K562 (cell line): ENCODE results near the gene TRERF1.

Experiments
- BHLHE40 ChIP-seq: IDR thresholded peaks from 2 replicates; pipeline ENCODE4 v1.6.1; 2011; ENCODE audit warnings: low read length, improper control_type of control experiment
- DDX20 ChIP-seq: fragments of 450-650 bp; IDR thresholded peaks from 2 replicates; pipeline ENCODE4 v1.6.1; 2016; ENCODE audit warnings: missing genetic modification characterization, low read depth, mild to moderate bottlenecking, missing compliant biosample characterization, moderate library complexity
- ELF2 ChIP-seq: fragments of 250-450 bp; sonication (Bioruptor Pico); IDR thresholded peaks from 2 replicates; pipeline ENCODE4 v1.5.0; 2021; ENCODE audit warnings: mild to moderate bottlenecking
- JUND ChIP-seq, 2 experiments: IDR thresholded peaks; 2 replicates in 1 of 2; 3 replicates in 1 of 2; pipeline ENCODE4 v1.6.1; 2011; ENCODE audit warnings: borderline replicate concordance in 2 of 2, low read depth in 2 of 2, low read length in 2 of 2, improper control_type of control experiment in 1 of 2, missing biosample characterization in 1 of 2, missing genetic modification characterization in 1 of 2, missing genetic modification reagents in 1 of 2
- NR3C1 ChIP-seq: sonication (generic); formaldehyde crosslinking; IDR thresholded peaks from 2 replicates; pipeline ENCODE4 v1.8.1; 2022; ENCODE audit warnings: missing genetic modification reagents
- POLR2A ChIP-seq: fragments of 450-650 bp; conservative IDR thresholded peaks from 2 replicates; pipeline ENCODE4 v1.6.1; 2016
- PTRF ChIP-seq: fragments of 450-650 bp; IDR thresholded peaks from 2 replicates; pipeline ENCODE4 v1.6.1; 2016; ENCODE audit warnings: mild to moderate bottlenecking, missing genetic modification characterization, missing compliant biosample characterization
- ZFPM2 ChIP-seq: fragments of 250-450 bp; sonication (Bioruptor Pico); IDR thresholded peaks from 2 replicates; pipeline ENCODE4 v1.5.1; 2022; ENCODE audit warnings: mild to moderate bottlenecking
- TF ChIP-seq, protein P1 (sequence below), 3 experiments: IDR thresholded peaks in 2 of 3; conservative IDR thresholded peaks in 1 of 3; 2 replicates each; pipeline ENCODE4 v1.5.1; 2011 to 2012; ENCODE audit warnings: low read length in 3 of 3, mild to moderate bottlenecking in 3 of 3, control low read depth in 2 of 3, improper control_type of control experiment in 1 of 3, inconsistent platforms in 1 of 3, low read depth in 1 of 3, mixed read lengths in 1 of 3, moderate library complexity in 1 of 3; ENCODE audit not compliant: insufficient read depth in 2 of 3
- TF ChIP-seq, protein P2 (sequence below): sonication (generic); formaldehyde crosslinking; IDR thresholded peaks from 2 replicates; pipeline ENCODE4 v1.9.0; 2022; ENCODE audit warnings: mild to moderate bottlenecking, missing genetic modification reagents
- TF ChIP-seq, protein P3 (sequence below): fragments of 450-650 bp; IDR thresholded peaks from 2 replicates; pipeline ENCODE4 v1.6.1; 2016; ENCODE audit warnings: borderline replicate concordance
- TF ChIP-seq, protein P4 (sequence below): fragments of 250-450 bp; sonication (Bioruptor Pico); IDR thresholded peaks from 2 replicates; pipeline ENCODE4 v1.4.0; 2020; ENCODE audit warnings: mild to moderate bottlenecking, moderate library complexity

DNA sequence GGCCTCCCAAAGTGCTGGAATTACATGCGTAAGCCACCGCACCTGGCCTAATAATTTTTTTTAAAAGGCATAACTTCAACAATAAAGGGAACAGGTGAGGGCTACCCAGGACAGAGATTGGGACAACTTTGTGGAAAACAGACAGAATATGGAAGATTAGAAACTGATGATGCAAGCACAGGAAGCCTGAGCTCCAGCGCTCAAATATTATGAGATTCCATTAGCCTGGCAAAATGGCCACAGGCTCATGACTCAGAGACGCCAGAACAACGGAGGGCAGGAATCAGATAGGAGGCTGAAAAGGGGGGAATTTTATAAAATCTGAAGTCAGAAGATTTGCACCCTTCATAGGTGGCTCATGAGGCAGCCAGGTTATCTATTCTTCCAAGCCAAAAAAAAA, 131.0 kb downstream of the TRERF1 start:
- no peak for TF ChIP-seq JUND (IDR thresholded peaks at IDR 0.05; ENCODE audit: borderline replicate concordance, low read depth, low read length)
- no peak for TF ChIP-seq JUND (tag; IDR thresholded peaks at IDR 0.05; ENCODE audit: borderline replicate concordance, low read depth, low read length)
- no peak for TF ChIP-seq NR3C1 (CRISPR knock-in tag)
- TF ChIP-seq, protein P1, sequence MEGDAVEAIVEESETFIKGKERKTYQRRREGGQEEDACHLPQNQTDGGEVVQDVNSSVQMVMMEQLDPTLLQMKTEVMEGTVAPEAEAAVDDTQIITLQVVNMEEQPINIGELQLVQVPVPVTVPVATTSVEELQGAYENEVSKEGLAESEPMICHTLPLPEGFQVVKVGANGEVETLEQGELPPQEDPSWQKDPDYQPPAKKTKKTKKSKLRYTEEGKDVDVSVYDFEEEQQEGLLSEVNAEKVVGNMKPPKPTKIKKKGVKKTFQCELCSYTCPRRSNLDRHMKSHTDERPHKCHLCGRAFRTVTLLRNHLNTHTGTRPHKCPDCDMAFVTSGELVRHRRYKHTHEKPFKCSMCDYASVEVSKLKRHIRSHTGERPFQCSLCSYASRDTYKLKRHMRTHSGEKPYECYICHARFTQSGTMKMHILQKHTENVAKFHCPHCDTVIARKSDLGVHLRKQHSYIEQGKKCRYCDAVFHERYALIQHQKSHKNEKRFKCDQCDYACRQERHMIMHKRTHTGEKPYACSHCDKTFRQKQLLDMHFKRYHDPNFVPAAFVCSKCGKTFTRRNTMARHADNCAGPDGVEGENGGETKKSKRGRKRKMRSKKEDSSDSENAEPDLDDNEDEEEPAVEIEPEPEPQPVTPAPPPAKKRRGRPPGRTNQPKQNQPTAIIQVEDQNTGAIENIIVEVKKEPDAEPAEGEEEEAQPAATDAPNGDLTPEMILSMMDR (IDR thresholded peaks at IDR 0.05 in 2 of 3, conservative IDR thresholded peaks at IDR 0.05 in 1 of 3; ENCODE audit: insufficient read depth in 2 of 3, low read depth in 1 of 3, low read length in 3 of 3): no peak
- TF ChIP-seq PTRF (tag): no peak
- TF ChIP-seq POLR2A: no peak
- TF ChIP-seq, protein P2, sequence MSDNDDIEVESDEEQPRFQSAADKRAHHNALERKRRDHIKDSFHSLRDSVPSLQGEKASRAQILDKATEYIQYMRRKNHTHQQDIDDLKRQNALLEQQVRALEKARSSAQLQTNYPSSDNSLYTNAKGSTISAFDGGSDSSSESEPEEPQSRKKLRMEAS (CRISPR knock-in tag): no peak
- TF ChIP-seq BHLHE40: no peak
- TF ChIP-seq DDX20: no peak
- no peak for TF ChIP-seq ELF2
- TF ChIP-seq ZFPM2: no peak
- TF ChIP-seq, protein P3, sequence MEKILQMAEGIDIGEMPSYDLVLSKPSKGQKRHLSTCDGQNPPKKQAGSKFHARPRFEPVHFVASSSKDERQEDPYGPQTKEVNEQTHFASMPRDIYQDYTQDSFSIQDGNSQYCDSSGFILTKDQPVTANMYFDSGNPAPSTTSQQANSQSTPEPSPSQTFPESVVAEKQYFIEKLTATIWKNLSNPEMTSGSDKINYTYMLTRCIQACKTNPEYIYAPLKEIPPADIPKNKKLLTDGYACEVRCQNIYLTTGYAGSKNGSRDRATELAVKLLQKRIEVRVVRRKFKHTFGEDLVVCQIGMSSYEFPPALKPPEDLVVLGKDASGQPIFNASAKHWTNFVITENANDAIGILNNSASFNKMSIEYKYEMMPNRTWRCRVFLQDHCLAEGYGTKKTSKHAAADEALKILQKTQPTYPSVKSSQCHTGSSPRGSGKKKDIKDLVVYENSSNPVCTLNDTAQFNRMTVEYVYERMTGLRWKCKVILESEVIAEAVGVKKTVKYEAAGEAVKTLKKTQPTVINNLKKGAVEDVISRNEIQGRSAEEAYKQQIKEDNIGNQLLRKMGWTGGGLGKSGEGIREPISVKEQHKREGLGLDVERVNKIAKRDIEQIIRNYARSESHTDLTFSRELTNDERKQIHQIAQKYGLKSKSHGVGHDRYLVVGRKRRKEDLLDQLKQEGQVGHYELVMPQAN: no peak
- TF ChIP-seq, protein P4, sequence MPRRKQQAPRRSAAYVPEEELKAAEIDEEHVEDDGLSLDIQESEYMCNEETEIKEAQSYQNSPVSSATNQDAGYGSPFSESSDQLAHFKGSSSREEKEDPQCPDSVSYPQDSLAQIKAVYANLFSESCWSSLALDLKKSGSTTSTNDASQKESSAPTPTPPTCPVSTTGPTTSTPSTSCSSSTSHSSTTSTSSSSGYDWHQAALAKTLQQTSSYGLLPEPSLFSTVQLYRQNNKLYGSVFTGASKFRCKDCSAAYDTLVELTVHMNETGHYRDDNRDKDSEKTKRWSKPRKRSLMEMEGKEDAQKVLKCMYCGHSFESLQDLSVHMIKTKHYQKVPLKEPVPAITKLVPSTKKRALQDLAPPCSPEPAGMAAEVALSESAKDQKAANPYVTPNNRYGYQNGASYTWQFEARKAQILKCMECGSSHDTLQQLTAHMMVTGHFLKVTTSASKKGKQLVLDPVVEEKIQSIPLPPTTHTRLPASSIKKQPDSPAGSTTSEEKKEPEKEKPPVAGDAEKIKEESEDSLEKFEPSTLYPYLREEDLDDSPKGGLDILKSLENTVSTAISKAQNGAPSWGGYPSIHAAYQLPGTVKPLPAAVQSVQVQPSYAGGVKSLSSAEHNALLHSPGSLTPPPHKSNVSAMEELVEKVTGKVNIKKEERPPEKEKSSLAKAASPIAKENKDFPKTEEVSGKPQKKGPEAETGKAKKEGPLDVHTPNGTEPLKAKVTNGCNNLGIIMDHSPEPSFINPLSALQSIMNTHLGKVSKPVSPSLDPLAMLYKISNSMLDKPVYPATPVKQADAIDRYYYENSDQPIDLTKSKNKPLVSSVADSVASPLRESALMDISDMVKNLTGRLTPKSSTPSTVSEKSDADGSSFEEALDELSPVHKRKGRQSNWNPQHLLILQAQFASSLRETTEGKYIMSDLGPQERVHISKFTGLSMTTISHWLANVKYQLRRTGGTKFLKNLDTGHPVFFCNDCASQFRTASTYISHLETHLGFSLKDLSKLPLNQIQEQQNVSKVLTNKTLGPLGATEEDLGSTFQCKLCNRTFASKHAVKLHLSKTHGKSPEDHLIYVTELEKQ: no peak
